HG03442 (cell line): Measurements from ENCODE around the gene CFP.

Experiments
- ATAC-seq: cut with Tn5 transposase; IDR thresholded peaks from one replicate; pipeline ENCODE4 v1.9.1; 2021; ENCODE audit warnings: mild to moderate bottlenecking, moderate library complexity; ENCODE audit not compliant: unreplicated experiment

The CFP gene

DNA sequence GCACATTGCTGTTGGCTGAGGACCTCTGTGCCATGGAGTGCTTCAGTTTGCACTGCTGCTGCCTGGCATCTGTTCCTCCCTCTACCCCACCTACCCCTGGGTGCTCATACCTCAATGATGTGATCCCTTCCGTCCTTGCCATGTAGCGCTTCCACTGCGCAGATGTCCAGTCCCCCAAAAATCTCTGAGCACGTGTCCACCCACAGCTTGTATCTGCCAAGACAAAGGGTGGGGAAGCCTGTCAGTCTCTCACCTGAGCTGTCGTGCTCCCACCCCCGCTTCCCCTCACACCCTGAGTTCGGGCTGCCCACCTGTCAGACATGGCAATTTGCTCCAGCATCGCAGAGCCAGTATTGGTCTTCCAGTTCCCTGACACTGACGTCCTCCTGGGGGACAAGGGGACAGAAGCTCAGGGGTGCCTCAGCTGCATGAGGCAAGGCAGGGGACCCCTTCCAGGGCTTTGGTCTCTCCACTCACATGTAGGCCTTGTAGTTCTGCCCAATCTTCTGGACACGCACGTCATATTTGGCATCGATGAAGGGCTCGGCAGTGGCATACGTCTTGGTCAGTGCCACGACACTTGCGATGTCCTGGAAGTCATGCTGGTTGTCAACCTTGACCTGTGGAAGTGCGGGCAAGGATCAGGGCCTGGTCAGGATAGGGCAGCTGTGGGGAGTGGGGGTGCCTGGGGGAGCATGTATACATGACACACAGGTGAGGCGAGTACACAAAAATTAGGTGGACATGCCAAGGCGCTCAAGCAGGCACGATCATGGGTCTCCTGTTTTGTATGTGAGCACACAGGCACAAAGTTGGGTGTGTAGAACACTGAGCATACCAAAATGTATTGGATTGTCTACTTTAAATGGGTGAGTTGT lies 53.5 kb downstream of the CFP start:
- ATAC-seq = no peak

DNA sequence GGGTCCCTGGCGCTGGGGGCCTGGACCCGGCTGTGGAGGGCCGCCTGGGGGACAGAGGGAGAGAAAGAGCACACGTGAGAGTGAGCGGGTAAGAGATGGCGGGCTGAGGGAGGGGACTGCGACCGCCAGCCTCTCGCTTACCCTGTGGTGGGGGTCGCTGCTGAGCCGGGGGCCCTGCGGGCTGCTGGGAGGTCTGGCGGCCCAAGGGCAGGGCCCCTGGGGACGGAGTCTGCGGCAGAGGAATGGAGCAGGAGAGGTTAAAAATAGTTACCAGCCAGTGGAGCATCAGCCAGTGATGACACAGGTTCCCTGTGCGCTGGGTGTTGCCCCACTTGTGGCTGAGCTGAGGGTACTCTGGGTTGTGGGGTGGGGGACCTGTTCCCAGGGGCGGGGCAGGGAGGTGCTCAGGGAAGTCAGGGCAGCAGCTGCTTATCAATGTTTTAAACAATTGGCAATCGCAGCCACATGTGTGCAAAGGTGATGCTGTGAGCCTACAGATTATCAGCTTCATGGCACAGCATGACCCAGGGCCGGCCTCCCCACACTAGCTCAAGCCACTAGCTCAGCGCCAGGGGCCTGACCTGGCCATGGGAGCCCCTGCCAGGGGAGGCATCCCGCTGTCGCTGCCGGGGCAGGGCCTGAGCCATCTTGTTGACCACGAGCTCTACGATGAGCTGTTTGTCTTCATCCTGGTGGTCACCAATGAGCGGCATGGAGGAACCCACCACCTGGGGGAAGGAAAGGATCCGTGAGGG lies 55.0 kb downstream of the CFP start:
- ATAC-seq = no peak

DNA sequence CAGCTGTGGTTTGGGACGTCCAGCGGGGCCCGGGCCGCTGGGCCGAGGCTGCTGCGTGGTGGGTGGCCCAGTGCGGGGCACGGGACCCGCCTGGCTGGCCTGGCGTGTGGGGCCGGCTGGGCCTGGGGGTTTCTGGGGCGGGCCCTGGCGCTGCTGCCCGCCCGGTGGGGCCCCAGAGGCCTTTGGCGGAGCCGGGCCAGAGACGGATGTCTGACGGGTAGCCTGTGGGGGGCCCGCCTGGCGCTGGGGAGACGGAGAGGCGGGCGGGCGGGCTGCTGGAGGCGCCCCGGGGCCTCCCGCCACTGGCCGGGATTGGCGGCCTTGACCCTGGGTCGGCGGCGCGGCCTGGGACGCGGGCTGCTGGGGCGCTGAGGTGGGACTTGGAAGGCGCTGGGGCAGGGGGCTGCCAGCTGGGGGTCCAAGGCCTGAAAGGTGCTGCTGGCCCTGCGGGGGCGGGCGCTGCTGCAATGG lies 55.6 kb downstream of the CFP start:
- no peak for ATAC-seq

DNA sequence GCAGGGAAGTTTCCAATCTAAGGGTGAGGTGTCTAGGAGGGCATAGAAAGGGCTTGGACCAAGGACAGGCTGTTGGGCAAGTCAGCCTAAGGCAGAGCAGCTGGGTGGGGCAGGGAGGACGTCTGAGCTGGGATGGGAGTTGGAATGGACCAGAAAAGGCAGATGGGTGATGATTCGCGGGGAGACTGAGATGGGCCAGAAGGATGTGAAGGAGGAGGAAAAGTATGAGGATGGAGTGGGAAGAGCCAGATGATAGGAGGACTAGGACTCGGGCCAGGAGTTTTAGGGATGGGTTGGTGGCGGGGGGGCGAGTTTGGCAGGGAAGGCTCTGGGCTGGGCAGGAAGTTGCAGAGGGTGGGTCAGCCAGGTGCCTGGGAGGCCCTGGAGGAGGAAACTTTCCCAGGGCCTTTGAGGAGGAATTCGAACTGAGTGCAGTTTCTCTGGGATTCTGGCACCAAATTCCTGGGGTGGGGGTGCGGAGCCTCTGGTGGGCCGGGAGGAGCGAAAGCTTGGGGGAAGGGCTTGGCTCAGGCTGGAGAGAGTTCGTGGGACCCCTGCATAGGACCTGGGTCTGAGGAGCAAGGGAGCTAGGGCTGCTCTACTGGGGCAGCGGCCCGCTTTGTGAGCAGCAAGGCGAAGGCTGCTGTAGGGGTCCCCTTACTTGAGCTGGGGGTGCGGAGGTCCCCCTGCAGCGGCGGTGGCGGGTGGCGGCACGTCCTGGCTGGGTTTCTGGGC lies 56.2 kb downstream of the CFP start:
- ATAC-seq = no peak
